Middle frontal gyrus (tissue), 1 donor: ENCODE measurements around the gene KCNG1.

Experiments used
- DNase-seq: peaks from one replicate; pipeline ENCODE4 v3.0.0-alpha.2; 2015; ENCODE audit warnings: low spot score; ENCODE audit errors: extremely low spot score

Gene KCNG1

DNA sequence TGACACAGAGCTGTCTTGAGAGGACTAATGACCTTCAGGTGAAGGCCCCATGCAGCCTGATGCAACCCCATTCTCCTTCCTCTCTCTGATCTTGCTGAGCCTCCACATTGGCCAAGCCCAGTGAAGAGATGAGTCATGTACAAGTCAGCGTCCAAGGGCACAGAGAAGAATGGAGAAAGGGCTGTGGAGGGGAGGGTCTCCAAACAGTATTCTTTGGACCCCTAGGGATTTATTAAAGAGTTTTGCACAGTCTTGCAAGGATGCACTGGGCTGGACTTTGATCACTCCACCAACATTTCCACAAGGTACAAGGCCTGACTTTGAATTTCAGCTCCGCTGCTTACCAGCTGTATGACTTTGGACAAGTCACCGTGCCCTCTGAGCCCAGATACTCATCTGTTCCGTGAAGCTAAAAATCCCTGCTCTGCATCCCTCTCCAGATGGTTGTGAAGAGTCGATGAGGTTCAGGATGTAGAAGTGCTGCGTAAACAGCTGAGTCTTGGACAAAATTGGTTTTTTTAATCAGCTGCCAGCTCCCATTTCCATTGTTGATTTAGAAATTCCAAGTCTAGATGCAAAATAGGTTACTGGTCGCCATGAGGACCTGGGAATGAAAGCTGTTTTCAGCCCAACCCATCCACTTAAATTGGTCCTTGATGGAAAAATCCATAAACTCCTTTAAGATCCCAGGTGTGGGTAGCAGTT is 14.1 kb upstream of the KCNG1 start:
- no peak for DNase-seq

- DNase-seq = no peak
Measured at GRCh38 chr20:51036226-51036625, 13.3 kb upstream of the KCNG1 start.

GRCh38 chr20:51034988-51035656 is 12.2 kb upstream of the KCNG1 start:
- no peak for DNase-seq

GRCh38 chr20:51034476-51034875 is 11.6 kb upstream of the KCNG1 start:
- no peak for DNase-seq

DNA sequence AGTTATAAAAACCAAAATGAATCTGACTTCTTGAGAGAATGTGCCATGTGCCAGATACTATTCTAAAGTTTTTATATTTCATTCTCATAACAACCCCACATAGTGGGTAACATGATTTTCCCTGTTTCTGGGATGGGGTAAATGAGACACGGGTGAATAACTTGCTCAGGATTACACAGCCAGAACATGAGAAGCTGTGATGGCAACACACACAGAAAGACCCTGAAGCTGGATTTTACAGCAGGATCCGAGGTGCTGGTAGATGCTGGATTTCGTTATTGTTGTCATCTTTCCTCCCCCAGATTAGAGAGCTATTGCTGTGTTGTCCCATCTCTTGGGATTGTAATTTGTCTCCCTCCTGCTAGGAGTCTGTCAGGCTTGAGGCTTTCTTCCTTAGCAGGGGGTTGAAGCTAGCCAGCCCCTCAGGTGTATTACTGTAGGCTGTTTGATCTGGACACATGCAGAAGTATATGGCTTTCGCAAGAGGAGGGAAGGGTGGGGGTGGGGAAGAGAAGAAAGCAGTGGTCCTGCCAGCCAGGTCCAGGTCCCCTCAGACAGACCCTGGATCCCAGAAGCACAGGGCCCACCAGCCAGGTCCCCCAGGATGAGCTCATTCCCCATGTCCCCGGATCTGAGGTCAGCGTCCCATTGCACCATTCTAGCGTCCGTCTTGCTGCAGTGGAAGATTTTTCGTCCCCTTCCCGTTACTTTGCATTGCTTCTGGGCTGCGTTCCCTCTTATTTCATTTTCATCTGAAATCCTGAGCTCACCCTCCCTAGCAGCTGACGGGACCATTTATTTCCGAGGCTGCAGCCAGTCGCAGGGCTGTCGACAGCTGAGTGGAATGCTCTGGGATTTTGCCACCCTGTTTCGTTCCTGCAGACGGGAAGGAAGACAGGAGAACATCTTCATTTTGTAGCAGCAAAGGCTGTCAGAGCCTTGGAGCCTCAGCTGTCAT is 7.3 kb upstream of the KCNG1 start:
- DNase-seq = no peak

- DNase-seq = no peak
Measured at GRCh38 chr20:51029556-51029955, 6.6 kb upstream of the KCNG1 start.

- no peak for DNase-seq
Measured at GRCh38 chr20:51028616-51029212, 5.8 kb upstream of the KCNG1 start.

DNA sequence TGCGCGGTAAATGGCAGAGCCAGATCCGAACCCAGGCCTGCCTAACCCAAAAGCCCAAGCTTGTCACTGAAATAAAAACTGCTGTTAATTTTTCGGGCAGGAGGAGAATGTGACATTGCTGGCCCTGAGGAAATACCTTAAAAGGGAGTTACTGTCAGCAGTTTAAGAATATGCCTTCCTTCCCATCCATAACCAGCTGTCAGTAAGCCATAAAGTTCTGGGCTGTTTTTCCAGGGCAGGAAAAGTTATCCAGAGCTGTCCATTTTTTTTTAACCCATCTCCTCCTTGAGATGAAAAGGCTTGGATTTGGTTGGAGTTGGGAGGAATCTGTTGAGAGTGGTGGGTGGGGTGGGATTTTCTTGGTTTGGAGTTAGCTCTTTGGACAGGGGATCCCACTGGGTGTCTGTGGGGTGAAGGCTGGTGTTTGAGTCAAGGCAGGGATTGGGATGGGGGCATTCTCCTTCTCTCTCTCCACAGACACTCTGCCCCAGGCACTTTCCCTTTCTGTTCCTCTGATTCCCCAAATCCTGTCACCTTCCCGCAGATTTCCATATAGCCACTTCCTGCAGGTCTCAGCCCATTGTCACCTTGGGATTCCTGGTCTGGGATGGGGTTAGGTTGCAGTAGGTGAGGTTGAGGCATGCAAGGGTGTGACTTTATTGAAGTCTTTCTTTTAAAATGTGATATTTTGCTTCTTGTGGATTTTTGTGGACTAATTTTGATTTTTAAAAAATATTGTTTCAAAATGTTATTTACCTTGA is 4.3 kb upstream of the KCNG1 start:
- DNase-seq = no peak

DNA sequence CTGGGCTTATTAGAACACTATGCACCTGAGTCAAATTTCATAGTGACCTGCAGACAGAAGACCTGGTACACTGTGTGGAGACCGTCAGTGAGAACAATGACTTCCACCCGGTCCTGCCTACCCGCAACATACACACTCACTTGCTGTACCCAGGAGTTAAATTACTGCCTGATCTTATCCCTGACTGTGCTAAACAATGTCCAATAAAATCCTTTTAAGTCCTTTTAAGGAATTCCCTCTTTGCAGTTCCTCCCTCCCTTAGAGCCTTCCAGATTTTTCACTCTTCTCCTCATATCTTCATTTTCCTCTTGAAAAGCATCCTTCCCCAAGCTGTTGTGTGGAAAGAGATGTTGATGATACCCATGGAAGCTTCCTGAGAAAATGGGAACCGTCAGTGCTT is 3.4 kb upstream of the KCNG1 start:
- DNase-seq = no peak

- no peak for DNase-seq
Measured at GRCh38 chr20:51024761-51025160, 1.9 kb upstream of the KCNG1 start.

DNA sequence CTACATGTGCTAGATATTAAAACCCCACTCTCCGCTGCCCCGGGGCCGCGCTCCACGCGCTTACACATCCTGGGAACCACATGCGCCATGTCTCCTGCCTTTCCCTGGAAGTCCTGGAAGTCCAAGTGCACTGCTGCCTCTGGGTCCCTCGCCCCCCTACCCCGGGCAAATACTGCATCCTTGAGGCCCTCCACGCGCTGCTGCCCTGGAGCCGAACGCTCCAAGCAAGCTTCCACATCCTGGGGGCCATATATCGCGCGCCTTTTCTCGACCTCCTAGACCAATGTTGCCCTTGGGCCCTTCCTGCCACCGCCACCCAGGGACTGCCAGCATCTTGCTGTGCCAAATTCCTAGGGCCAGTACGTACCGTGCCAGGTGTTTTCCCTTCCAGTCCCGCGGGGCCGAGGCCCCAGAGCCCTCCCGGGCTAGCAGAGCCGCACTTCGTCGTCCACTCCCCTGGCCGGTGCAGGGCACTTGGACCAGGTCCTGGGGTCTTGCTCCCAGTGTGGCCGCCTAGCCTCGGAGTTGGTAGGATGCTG is 779 bp upstream of the KCNG1 start:
- no peak for DNase-seq

DNA sequence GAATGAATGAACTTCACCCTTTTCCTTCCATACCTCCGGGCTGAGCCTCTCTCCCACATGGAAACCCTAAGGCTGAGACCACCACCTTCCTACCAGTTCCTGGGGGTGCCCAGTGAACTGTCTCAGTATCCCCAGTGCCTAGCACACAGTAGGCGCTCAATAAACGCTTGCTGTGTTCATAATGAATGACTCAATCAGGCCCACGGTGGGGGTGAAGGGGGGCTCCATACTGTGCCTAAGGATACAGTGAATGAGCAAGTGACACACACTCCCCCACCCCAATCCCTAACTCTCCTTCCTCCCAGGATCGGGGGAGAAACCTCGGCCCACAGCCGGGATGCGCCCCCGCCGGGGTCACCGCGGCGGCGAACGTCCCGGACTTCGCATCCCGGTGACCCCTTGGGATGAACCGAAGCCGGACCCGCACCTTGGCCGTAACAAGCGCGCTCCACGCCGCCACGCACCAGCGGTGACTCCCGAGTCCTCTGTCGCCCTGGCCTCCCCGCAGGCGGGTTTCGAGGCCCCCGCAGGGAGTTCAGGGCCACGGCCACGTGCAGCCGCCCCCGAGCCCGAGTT is 592 bp downstream of the KCNG1 start:
- no peak for DNase-seq

- no peak for DNase-seq
Measured at GRCh38 chr20:51021067-51022025, 1.6 kb downstream of the KCNG1 start.

DNA sequence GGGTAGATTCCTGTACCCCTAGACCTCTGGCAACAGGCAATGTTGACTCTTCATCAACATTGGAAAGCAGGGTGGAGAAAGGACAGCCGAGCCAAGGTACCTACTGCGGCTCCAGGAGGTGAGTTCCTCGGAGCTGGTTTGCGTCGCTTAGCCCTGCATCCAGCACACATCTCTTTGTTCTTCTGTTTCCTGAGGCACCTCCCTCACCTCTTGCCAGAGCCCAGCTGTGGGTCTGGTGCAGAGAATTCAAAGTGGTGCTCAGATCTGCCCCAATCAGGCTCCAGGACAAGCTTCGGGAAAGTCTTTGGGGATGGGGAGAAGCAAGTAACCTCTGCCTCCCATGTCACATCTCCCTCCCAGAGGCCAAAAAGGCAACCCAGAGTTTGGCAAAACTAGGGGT is 2.2 kb downstream of the KCNG1 start:
- no peak for DNase-seq

- DNase-seq = no peak
Measured at GRCh38 chr20:51019656-51020592, 3.0 kb downstream of the KCNG1 start.

DNA sequence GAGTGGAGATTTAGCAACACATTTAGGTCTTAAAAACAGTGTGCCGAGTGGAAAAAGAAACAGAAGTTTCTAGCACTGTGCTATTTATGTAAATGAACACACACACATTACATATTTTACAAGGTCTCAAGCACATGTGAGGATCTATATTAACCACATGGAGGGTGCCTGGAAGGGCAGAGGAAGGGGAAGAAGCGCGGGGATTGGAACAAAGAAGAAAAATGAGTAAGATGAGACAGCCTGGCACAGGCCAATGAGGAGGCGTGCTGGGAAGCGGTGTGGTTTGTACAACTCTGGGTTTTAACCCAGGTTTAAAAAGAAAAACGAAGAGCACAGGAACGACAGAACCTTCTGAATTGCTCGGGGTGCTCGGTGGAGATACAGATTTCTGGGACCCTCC is 5.7 kb downstream of the KCNG1 start:
- no peak for DNase-seq

DNA sequence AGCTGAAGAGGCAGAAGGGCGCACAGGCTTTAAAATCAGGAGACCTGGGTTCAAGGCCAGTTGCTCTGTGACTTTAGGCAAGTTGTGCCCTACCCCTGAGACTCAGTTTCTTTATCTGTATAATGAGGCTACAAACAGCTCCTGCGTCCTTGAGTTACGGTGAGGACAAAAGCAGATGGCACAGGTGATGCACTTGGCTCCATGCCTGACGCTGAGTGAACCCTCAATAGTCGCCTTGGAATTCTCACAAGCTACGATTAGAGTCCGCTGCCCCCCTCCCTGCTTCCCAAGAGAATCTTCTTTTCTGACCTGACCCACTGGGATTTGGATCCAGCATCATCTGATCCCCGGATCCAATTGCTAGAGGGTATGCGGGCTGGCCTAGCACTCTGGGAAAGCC is 6.4 kb downstream of the KCNG1 start:
- no peak for DNase-seq
